Measurements from ENCODE around the gene C18orf63. TPM values are rescaled to one million over a fixed set of nuclear protein-coding genes. Genes with fewer than 3 reads are reported as not detected.

C18orf63 gene
- total RNA-seq, 4 donors from 2014 or later: not detected

GRCh38 chr18:74329688-74330205 is 14.1 kb downstream of the C18orf63 start:
- DNase-seq: no peak
- intact Hi-C loops (cut with DNase I; ENCODE audit: low total_unique reads): no loop called here
- TF ChIP-seq POLR2A (IDR thresholded peaks at IDR 0.05): no peak
- no peak for TF ChIP-seq CTCF (IDR thresholded peaks at IDR 0.05)
- TF ChIP-seq EP300 (IDR thresholded peaks at IDR 0.05; ENCODE audit: low read depth): no peak
- no peak for TF ChIP-seq POLR2AphosphoS5 (IDR thresholded peaks at IDR 0.05)
- Histone ChIP-seq H3K27ac (no peak overlapping the region), H3K4me3 (no peak overlapping the region), H3K4me1 (no peaks in the 10 kb centered on the region), H3K9me3 (no peaks in the 10 kb centered on the region), H3K27me3 (no peaks in the 10 kb centered on the region), H3K36me3 (no peaks in the 10 kb centered on the region)
- WGBS, 2 donors (ENCODE audit: low coverage in 1 of 2): 93 to 94% methylated on average over 1 of the region's 1 CpG
- in situ Hi-C loops (cut with MboI; ENCODE audit: low pct_ligation_motif_present in 1 of 4, low pct_unique_long_range_greater_than_20kb in 1 of 4, low sequenced_read_pairs in 3 of 4): loop anchor here in 1 of 4 donors (10.0 kb wide), 1 partner anchor 135 kb away; no protein-coding TSS in a partner anchor

DNA sequence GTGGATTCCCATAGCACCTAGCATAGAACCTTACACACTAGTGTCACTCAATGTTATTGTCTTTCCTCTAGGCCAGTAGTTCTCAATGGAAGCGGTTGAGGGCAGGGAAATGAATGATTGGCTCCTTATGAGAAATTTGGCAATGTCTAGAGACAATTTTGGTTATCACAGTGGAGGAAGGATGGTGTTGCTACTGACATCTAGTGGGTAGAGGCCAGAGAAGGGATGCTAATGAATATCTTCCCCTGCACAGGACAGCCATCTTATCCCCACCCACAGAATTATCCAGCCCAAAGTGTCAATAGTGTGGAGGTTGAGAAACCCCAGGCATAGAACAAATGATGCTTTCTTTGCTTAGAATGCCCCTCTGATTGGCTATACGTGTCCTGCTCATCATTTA is 15.8 kb downstream of the C18orf63 start:
- Histone ChIP-seq H3K4me3 (no peak overlapping the region), H3K36me3 (no peaks in the 10 kb centered on the region), H3K4me1 (no peaks in the 10 kb centered on the region), H3K9me3 (no peaks in the 10 kb centered on the region), H3K27me3 (no peaks in the 10 kb centered on the region), H3K27ac (no peak overlapping the region)
- TF ChIP-seq CTCF (IDR thresholded peaks at IDR 0.05) (peak in 4 of 5 experiments; percentile 9 to 14 (median 10)), POLR2AphosphoS5 (IDR thresholded peaks at IDR 0.05) (no peak), POLR2A (IDR thresholded peaks at IDR 0.05) (no peak), EP300 (IDR thresholded peaks at IDR 0.05; ENCODE audit: low read depth) (no peak)
- intact Hi-C loops (cut with DNase I; ENCODE audit: low total_unique reads) (no loop called here), in situ Hi-C loops (cut with MboI; ENCODE audit: low pct_ligation_motif_present in 1 of 4, low pct_unique_long_range_greater_than_20kb in 1 of 4, low sequenced_read_pairs in 3 of 4) (loop anchor here in 1 of 4 donors (10.0 kb wide), 1 partner anchor 137 kb away; no protein-coding TSS in a partner anchor)
- DNase-seq: no peak
- WGBS, 2 donors (ENCODE audit: low coverage in 1 of 2): 54% methylated on average over 2 of the region's 2 CpGs

- H3K4me1 ChIP-seq: no peaks in the 10 kb centered on the region
- no peak for DNase-seq
- H3K9me3 ChIP-seq: no peaks in the 10 kb centered on the region
- H3K27ac ChIP-seq: no peak overlapping the region
- in situ Hi-C loops (cut with MboI; ENCODE audit: low pct_ligation_motif_present in 1 of 4, low pct_unique_long_range_greater_than_20kb in 1 of 4, low sequenced_read_pairs in 3 of 4): loop anchor here in 1 of 4 donors (10.0 kb wide), 1 partner anchor 138 kb away; no protein-coding TSS in a partner anchor
- intact Hi-C loops (cut with DNase I; ENCODE audit: low total_unique reads): no loop called here
- H3K4me3 ChIP-seq: no peak overlapping the region
- 28 to 57% methylated on average over 1 of the region's 1 CpG for WGBS, 2 donors (ENCODE audit: low coverage in 1 of 2)
- H3K27me3 ChIP-seq: no peaks in the 10 kb centered on the region
- no peak for TF ChIP-seq EP300 (IDR thresholded peaks at IDR 0.05; ENCODE audit: low read depth)
- TF ChIP-seq POLR2A (IDR thresholded peaks at IDR 0.05): no peak
- no peak for TF ChIP-seq POLR2AphosphoS5 (IDR thresholded peaks at IDR 0.05)
- no peak for TF ChIP-seq CTCF (IDR thresholded peaks at IDR 0.05)
- H3K36me3 ChIP-seq: no peaks in the 10 kb centered on the region
Measured at GRCh38 chr18:74333091-74333490, 17.5 kb downstream of the C18orf63 start.

- Histone ChIP-seq H3K4me3 (no peak overlapping the region), H3K27me3 (no peaks in the 10 kb centered on the region), H3K9me3 (no peaks in the 10 kb centered on the region), H3K27ac (no peak overlapping the region), H3K36me3 (no peaks in the 10 kb centered on the region), H3K4me1 (no peaks in the 10 kb centered on the region)
- no peak for TF ChIP-seq EP300 (IDR thresholded peaks at IDR 0.05; ENCODE audit: low read depth)
- no peak for TF ChIP-seq POLR2A (IDR thresholded peaks at IDR 0.05)
- TF ChIP-seq CTCF (IDR thresholded peaks at IDR 0.05): no peak
- TF ChIP-seq POLR2AphosphoS5 (IDR thresholded peaks at IDR 0.05): no peak
- no peak for DNase-seq
- intact Hi-C loops (cut with DNase I; ENCODE audit: low total_unique reads) (no loop called here), in situ Hi-C loops (cut with MboI; ENCODE audit: low pct_ligation_motif_present in 1 of 4, low pct_unique_long_range_greater_than_20kb in 1 of 4, low sequenced_read_pairs in 3 of 4) (loop anchor here in 1 of 4 donors (10.0 kb wide), 1 partner anchor 140 kb away; no protein-coding TSS in a partner anchor)
Measured at GRCh38 chr18:74334242-74334893, 18.7 kb downstream of the C18orf63 start.

Measured in transverse colon (tissue), 4 donors.